AG10803 (cell line): ENCODE results near the gene ADAMTS14.

ENCODE experiments used
- DNase-seq: peaks from one replicate; pipeline ENCODE4 v3.0.0; 2010; ENCODE audit warnings: low read depth
- H3K4me3 ChIP-seq: 2 replicates; pipeline ENCODE4 v1.5.1; 2011; ENCODE audit warnings: mild to moderate bottlenecking, low read length, control low read depth
- TF ChIP-seq, protein P1 (sequence below): conservative IDR thresholded peaks from 2 replicates; pipeline ENCODE4 v1.5.1; 2011; ENCODE audit warnings: mild to moderate bottlenecking, low read length, control low read depth, inconsistent platforms

Gene ADAMTS14

DNA sequence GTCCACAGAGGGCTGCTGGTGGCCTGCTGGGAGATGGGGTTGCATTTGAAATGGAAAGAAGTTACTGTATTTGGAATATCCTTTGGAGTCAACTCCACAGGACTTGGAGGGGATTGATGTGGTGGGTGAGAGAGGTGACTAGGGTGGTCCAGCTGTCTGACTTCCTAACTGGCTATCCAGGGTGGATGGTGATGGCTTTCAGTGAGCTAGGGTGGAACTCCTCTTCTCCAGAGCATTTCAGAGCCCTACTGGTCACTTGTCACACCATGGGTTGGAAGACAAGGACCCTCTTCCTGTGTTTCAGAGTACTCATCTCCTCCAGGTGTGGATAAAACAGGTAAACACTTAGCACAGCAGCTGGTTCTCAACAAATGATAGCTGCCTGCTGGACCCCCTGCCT lies 3.3 kb upstream of the ADAMTS14 start:
- TF ChIP-seq, protein P1, sequence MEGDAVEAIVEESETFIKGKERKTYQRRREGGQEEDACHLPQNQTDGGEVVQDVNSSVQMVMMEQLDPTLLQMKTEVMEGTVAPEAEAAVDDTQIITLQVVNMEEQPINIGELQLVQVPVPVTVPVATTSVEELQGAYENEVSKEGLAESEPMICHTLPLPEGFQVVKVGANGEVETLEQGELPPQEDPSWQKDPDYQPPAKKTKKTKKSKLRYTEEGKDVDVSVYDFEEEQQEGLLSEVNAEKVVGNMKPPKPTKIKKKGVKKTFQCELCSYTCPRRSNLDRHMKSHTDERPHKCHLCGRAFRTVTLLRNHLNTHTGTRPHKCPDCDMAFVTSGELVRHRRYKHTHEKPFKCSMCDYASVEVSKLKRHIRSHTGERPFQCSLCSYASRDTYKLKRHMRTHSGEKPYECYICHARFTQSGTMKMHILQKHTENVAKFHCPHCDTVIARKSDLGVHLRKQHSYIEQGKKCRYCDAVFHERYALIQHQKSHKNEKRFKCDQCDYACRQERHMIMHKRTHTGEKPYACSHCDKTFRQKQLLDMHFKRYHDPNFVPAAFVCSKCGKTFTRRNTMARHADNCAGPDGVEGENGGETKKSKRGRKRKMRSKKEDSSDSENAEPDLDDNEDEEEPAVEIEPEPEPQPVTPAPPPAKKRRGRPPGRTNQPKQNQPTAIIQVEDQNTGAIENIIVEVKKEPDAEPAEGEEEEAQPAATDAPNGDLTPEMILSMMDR = no peak
- no peak overlapping the region for H3K4me3 ChIP-seq
- no peak for DNase-seq

DNA sequence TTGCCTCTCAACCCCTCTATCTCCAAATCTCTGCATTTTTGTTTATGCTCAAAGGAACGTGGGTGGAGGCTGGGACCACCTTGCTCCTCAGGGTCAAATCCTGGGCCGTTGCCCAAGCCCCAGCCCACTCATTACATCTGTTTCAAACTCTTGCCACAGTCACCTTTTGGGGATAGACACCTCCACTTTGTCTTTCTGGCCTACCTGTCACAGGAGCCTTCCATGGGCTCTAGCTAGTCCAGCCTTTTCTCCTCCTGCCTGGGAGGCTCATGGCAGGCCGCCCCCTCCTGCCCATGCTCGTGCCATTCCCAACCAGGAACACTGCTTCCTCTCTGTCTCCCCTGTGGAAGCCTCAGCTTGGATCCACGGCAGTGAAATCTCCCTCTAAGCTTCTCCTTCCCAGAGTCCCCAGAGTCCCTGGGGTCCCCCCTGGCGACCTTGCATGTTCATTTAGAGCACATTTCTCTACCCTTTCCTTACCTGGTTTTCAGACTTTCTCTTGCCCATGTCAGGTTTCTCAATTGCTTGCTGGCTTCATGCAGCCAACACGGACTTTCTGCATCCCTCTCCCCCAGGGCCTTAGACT lies 2.5 kb upstream of the ADAMTS14 start:
- DNase-seq = no peak
- TF ChIP-seq, protein P1 = no peak
- H3K4me3 ChIP-seq = no peak overlapping the region

DNA sequence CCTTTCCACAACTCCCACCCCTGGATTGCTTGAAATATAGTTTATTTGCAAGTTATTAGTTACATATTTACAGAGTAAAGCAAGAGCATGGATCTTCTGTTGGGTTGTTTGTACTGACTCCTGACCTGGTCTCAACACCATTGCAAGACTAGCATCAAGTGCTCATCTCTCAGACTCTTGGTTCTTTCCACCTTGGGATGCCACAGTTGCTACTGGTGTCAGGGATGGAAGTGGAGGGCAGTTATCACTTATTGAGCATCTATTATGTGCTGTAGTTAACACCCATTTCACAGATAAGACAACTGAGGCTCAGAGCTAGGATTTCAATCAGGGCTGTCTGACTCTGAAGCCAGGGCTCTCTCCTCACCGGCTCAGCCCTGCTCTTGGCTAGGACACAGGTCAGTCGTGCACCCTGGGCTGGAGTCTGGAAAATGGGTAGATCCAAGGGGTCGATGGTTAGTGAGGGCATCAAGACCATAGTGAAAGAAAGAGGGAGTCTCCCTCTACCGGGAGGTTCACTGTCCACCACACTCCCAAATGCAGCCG lies 614 bp upstream of the ADAMTS14 start:
- peak overlapping the region; percentile 61 for H3K4me3 ChIP-seq
- peak; percentile 25 for DNase-seq
- TF ChIP-seq, protein P1 = peak; percentile 31

DNA sequence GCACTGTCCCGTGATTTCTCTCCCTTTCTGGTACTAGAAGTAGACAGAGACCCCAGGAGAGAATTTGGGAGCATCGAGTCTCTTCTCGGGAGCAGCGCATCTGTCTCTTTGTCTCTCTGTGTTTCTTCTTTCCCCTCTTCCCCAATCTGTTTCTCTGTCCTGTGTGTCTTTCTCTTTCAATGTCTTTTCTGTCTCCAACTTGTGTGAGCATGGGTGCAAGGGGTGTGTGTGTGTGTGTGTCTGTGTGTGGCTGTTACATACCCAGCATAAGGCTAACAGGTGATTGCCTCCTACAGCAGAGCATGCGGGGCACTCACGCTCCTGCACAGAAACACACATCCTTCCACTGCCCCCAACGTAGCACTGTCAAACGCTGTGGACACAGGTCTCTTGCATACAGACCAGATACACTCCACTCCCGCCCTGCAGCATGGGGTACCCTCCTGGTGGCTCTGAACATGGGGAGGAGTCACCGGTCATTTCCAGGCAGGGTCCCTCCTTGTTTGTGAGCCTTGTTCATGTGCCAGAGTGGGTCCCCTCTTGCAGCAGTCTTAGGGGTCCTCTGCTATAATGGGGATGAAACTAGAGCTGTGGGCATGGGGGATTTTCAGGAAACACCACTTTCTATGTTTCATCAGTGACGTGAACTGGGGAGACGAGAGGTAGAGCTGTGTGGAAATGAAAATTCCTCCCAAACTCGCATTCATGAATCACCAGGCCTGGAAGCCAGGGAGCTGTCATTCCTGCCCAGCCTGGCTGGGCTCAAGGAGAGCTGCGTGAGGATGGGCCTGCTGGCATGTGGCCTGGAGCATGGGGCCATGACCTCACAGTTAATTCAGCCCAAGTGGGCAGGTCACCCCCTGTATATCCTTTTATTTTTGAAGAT lies 980 bp downstream of the ADAMTS14 start:
- TF ChIP-seq, protein P1 = no peak
- DNase-seq = peak; percentile 93
- H3K4me3 ChIP-seq = peak overlapping the region; percentile 62

DNA sequence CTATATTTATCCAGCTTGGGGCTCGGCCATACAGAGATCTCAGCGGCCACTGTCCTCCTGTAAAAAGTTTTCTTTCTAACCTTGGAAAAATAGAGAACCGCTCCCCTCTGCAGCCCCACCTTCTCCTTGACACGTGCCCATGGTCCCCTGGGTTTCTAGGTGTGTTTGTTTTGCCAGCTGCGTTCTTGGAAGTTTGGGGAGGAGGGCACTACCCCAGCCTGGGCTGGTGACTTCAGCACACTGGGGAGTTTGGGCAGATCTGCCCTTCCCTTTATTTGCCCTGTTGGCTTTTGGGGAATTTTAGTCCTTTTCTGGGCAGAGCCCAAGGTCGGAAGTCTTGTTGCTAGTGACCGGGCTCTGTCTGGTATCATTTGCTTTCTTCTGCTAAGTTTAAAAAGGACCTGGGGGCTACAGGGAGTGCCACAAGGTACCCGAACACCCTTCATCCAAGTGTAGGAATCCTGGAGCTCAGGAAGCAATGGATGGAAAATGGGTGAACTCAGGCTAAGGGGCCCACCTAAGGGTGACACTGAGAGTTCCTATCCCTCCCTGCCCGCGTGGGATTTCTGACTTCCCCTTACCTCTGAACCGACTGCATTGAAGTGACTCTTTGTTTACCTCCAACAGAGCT lies 1.7 kb downstream of the ADAMTS14 start:
- peak overlapping the region; percentile 23 for H3K4me3 ChIP-seq
- TF ChIP-seq, protein P1 = no peak
- no peak for DNase-seq

DNA sequence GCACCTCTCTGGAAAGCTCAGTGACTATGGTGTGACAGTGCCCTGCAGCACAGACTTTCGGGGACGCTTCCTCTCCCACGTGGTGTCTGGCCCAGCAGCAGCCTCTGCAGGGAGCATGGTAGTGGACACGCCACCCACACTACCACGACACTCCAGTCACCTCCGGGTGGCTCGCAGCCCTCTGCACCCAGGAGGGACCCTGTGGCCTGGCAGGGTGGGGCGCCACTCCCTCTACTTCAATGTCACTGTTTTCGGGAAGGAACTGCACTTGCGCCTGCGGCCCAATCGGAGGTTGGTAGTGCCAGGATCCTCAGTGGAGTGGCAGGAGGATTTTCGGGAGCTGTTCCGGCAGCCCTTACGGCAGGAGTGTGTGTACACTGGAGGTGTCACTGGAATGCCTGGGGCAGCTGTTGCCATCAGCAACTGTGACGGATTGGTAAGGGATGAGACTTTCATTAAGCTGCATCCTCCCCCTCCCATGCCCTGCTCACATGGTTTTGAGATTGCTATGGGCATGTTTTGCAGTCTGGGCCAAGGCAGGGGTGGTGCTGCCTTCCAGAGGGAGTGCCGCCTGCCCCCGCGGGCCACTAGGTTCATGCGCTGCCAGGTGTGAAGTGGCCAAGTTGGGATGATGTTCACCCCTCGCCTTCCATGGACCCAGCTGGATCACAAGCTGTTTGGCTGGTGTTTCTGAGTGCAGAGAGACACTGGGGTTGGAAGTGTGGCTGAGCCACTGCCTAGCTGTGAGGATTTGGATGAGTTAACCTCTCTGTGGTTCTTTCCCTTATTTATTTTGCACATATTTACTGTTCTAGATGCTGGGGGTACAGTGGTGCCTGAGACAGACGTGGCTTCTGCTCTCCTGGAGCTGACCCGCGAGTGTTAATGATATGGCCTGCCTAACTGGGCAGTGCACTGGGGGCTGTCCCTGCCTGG lies 2.5 kb downstream of the ADAMTS14 start:
- no peak overlapping the region for H3K4me3 ChIP-seq
- TF ChIP-seq, protein P1 = no peak

More for the DNA sequence above, 2.5 kb downstream of the ADAMTS14 start:
- DNase-seq = no peak
